ENCODE data around the gene FOXC1. TPM values are rescaled to one million over a fixed set of nuclear protein-coding genes. Genes with fewer than 3 reads are reported as not detected.

FOXC1 gene
- polyA plus RNA-seq, 1 donor from 2014 or later, result 0.09 TPM

DNA sequence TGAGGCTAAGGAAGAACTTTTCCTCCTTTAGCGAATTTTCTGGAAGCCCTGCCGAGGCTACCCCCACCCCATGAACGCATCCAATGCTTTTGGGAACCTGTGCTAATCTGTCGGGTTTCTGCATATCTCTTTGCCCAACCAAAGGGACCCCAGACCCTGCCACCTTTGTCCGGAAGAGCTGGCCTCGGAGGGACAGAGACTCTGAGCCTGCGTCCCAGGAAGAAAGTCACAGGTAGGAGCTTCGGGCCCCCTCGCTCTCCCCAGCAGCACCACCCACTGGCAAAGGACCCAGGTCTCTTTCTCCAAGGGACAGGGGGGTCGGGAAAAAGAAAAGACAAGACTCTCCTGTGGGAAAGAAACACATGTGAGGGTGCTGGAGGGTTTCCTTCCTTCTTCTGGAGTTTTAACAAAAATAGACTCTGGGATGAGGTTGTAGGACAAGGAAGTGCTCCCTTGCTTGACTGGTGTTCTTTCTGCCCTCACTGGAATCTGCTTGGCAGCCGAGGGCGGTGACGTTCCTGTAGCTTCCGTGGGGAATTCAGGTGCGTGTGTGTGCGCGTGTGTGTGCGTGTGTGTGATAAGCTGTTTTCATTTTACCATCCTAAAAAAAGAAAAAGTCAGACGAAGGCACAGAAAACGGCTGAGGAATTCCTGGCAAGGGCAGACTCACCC is 16.3 kb upstream of the FOXC1 start:
- Histone ChIP-seq H4K20me1 (ENCODE audit: insufficient read depth) (no peaks in the 10 kb centered on the region), H3K36me3 (ENCODE audit: insufficient read depth, low read length) (no peaks in the 10 kb centered on the region), H3K4me2 (ENCODE audit: low read length) (no peak overlapping the region), H3K27ac (ENCODE audit: low read length) (no peak overlapping the region), H2AFZ (ENCODE audit: low read depth, low read length) (no peak overlapping the region), H3K4me3 (ENCODE audit: low read length) (no peak overlapping the region), H3K9me3 (ENCODE audit: low read length) (no peaks in the 10 kb centered on the region), H3K79me2 (replicated peaks; ENCODE audit: insufficient read depth, low read length) (no peaks in the 10 kb centered on the region), H3F3A (ENCODE audit: insufficient read depth, low read length, poor library complexity, severe bottlenecking) (no peaks in the 10 kb centered on the region), H3K27me3 (ENCODE audit: insufficient read depth, low read depth, low read length) (no peaks in the 10 kb centered on the region), H3K9me2 (ENCODE audit: insufficient read depth, low read length) (no peaks in the 10 kb centered on the region), H3K9ac (ENCODE audit: low read length) (no peak overlapping the region)
- no peak for TF ChIP-seq RAD21 (conservative IDR thresholded peaks at IDR 0.05)
- TF ChIP-seq SMC3 (conservative IDR thresholded peaks at IDR 0.05; ENCODE audit: poor library complexity), result no peak
- TF ChIP-seq MXI1 (conservative IDR thresholded peaks at IDR 0.05; ENCODE audit: poor library complexity, severe bottlenecking), result no peak
- no peak for TF ChIP-seq TAF1 (IDR thresholded peaks at IDR 0.05; ENCODE audit: low read depth)
- TF ChIP-seq, protein P1, sequence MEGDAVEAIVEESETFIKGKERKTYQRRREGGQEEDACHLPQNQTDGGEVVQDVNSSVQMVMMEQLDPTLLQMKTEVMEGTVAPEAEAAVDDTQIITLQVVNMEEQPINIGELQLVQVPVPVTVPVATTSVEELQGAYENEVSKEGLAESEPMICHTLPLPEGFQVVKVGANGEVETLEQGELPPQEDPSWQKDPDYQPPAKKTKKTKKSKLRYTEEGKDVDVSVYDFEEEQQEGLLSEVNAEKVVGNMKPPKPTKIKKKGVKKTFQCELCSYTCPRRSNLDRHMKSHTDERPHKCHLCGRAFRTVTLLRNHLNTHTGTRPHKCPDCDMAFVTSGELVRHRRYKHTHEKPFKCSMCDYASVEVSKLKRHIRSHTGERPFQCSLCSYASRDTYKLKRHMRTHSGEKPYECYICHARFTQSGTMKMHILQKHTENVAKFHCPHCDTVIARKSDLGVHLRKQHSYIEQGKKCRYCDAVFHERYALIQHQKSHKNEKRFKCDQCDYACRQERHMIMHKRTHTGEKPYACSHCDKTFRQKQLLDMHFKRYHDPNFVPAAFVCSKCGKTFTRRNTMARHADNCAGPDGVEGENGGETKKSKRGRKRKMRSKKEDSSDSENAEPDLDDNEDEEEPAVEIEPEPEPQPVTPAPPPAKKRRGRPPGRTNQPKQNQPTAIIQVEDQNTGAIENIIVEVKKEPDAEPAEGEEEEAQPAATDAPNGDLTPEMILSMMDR (IDR thresholded peaks at IDR 0.05; ENCODE audit: poor library complexity, severe bottlenecking), result no peak
- TF ChIP-seq REST (IDR thresholded peaks at IDR 0.05; ENCODE audit: borderline replicate concordance), result no peak
- TF ChIP-seq EP300 (conservative IDR thresholded peaks at IDR 0.05; ENCODE audit: poor library complexity, severe bottlenecking), result no peak
- no peak for TF ChIP-seq POLR2AphosphoS5 (IDR thresholded peaks at IDR 0.05)
- TF ChIP-seq EZH2 (IDR thresholded peaks at IDR 0.05; ENCODE audit: borderline replicate concordance, insufficient read depth, low read length, poor library complexity, severe bottlenecking), result no peak

DNA sequence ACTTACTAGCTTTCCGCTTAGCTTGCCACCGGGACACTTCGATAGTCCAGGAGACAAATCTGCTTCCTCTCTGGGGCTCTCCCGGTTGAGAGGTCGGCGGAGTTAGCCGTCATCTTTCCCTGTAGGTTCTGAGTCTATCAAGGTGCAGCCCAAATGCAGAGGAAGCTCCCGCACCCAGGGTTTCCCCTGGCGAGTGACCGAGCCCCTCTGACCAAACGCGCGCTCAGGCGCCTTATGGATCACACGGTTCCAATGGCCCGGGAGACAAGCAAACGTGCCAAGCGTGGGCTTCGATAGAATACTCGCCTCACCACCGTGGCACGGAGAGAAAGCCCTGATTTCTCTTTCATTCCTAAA is 15.8 kb upstream of the FOXC1 start:
- no peak overlapping the region for H3K4me2 ChIP-seq (ENCODE audit: low read length)
- H2AFZ ChIP-seq (ENCODE audit: low read depth, low read length), result no peak overlapping the region
- H3K79me2 ChIP-seq (replicated peaks; ENCODE audit: insufficient read depth, low read length), result no peaks in the 10 kb centered on the region
- H4K20me1 ChIP-seq (ENCODE audit: insufficient read depth), result no peaks in the 10 kb centered on the region
- H3K9ac ChIP-seq (ENCODE audit: low read length), result no peak overlapping the region
- no peak overlapping the region for H3K4me3 ChIP-seq (ENCODE audit: low read length)
- H3K9me2 ChIP-seq (ENCODE audit: insufficient read depth, low read length), result no peaks in the 10 kb centered on the region
- no peaks in the 10 kb centered on the region for H3K9me3 ChIP-seq (ENCODE audit: low read length)
- H3K36me3 ChIP-seq (ENCODE audit: insufficient read depth, low read length), result no peaks in the 10 kb centered on the region
- H3F3A ChIP-seq (ENCODE audit: insufficient read depth, low read length, poor library complexity, severe bottlenecking), result no peaks in the 10 kb centered on the region
- TF ChIP-seq REST (IDR thresholded peaks at IDR 0.05; ENCODE audit: borderline replicate concordance) (no peak), SMC3 (conservative IDR thresholded peaks at IDR 0.05; ENCODE audit: poor library complexity) (no peak), EZH2 (IDR thresholded peaks at IDR 0.05; ENCODE audit: borderline replicate concordance, insufficient read depth, low read length, poor library complexity, severe bottlenecking) (no peak), EP300 (conservative IDR thresholded peaks at IDR 0.05; ENCODE audit: poor library complexity, severe bottlenecking) (no peak), POLR2AphosphoS5 (IDR thresholded peaks at IDR 0.05) (no peak), TAF1 (IDR thresholded peaks at IDR 0.05; ENCODE audit: low read depth) (no peak), MXI1 (conservative IDR thresholded peaks at IDR 0.05; ENCODE audit: poor library complexity, severe bottlenecking) (no peak), RAD21 (conservative IDR thresholded peaks at IDR 0.05) (no peak)
- TF ChIP-seq, protein P1 (IDR thresholded peaks at IDR 0.05; ENCODE audit: poor library complexity, severe bottlenecking), result no peak
- H3K27ac ChIP-seq (ENCODE audit: low read length), result no peak overlapping the region
- H3K27me3 ChIP-seq (ENCODE audit: insufficient read depth, low read depth, low read length), result no peaks in the 10 kb centered on the region

Measured in neural cell (in vitro differentiated cells).